Fibroblast of lung (primary cell): ENCODE results near the gene KRTAP5-7.

Experiments
- CTCF ChIP-seq, 2 donors: IDR thresholded peaks in 1 of 2; conservative IDR thresholded peaks in 1 of 2; 1 replicate in 1 of 2; 2 replicates in 1 of 2; pipeline ENCODE4 v1.5.1; 2011 to 2012; ENCODE audit warnings: low read length in 2 of 2, control low read depth in 1 of 2, inconsistent platforms in 1 of 2, low read depth in 1 of 2, mild to moderate bottlenecking in 1 of 2
- EZH2 ChIP-seq: IDR thresholded peaks from 2 replicates; pipeline ENCODE4 v1.5.1; 2012; ENCODE audit warnings: low read length, control low read depth, mild to moderate bottlenecking; ENCODE audit errors: missing control alignments

GRCh38 chr11:71501071-71501985, 25.7 kb upstream of the KRTAP5-7 start:
- no peak for TF ChIP-seq EZH2
- no peak for TF ChIP-seq CTCF (conservative IDR thresholded peaks at IDR 0.05 in 1 of 2, IDR thresholded peaks at IDR 0.05 in 1 of 2; ENCODE audit: low read depth in 1 of 2, low read length in 2 of 2)
